ENCODE data around the gene YIPF5. TPM values are rescaled to one million over a fixed set of nuclear protein-coding genes. Genes with fewer than 3 reads are reported as not detected.

YIPF5 gene
- total RNA-seq, 1 donor from 2014 or later: 43.3 TPM

DNA sequence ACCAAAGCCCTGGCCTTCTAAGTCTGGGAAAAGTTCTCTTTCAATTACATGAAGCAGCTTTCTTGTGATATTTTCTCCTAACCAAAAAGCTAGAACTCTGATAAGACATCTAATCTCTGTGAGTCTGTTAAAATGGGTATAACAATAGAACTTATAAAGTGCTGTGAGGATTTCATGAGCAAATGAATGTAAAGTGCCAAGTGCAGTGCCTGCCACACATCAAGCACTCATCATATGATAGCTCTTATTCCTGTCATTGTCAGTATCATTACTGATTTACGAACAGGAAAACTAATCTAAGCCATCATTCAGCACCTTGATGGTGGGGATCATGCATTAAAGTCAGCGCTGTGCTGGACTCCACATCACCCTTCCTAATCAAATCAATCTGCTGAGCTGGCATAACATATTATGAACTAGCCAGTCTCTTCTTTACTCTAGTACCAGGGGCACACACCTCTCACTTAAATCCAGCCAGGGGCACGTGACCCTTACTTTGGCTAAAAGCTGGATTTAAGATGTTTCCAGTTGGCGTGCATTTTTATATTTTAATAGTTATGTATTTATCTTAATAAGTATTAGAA lies 37.3 kb downstream of the YIPF5 start:
- Histone ChIP-seq H3K27me3 (ENCODE audit: control insufficient read depth in 3 of 3, insufficient read depth in 3 of 3, low read length in 3 of 3) (no peaks in the 10 kb centered on the region), H3K4me1 (ENCODE audit: control insufficient read depth in 3 of 3, insufficient read depth in 3 of 3, low read length in 3 of 3) (no peaks in the 10 kb centered on the region), H3K9me3 (ENCODE audit: control insufficient read depth in 3 of 3, low read length in 3 of 3) (no peaks in the 10 kb centered on the region), H3K4me3 (ENCODE audit: low read length in 3 of 3) (no peak overlapping the region), H3K9ac (ENCODE audit: low read depth in 1 of 3, low read length in 3 of 3) (no peak overlapping the region), H3K27ac (ENCODE audit: low read depth, low read length) (no peak overlapping the region), H3K36me3 (ENCODE audit: control insufficient read depth in 3 of 3, insufficient read depth in 3 of 3, low read length in 3 of 3) (no peaks in the 10 kb centered on the region)

DNA sequence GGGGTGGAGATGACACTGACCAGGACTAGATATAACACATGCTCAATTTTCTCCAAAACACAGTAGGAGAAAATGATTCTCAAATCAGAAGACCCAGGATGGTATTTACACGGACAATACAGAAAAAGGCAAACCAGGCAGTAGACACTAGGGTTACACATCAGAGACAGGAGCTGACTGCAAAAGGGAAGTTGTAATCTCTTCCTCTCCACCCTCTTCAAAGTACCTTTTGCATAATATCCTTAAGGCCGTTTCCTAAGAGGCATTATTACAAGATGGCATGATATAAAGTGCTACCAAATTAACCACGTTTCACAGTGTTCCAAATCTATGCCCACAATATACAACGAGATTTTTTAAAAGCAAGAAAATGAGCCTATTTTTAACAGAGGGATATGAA lies 39.2 kb downstream of the YIPF5 start:
- Histone ChIP-seq H3K27ac (ENCODE audit: low read depth, low read length) (no peak overlapping the region), H3K4me3 (ENCODE audit: low read length in 3 of 3) (no peak overlapping the region), H3K4me1 (ENCODE audit: control insufficient read depth in 3 of 3, insufficient read depth in 3 of 3, low read length in 3 of 3) (no peaks in the 10 kb centered on the region), H3K9ac (ENCODE audit: low read depth in 1 of 3, low read length in 3 of 3) (no peak overlapping the region), H3K27me3 (ENCODE audit: control insufficient read depth in 3 of 3, insufficient read depth in 3 of 3, low read length in 3 of 3) (no peaks in the 10 kb centered on the region), H3K36me3 (ENCODE audit: control insufficient read depth in 3 of 3, insufficient read depth in 3 of 3, low read length in 3 of 3) (no peaks in the 10 kb centered on the region), H3K9me3 (ENCODE audit: control insufficient read depth in 3 of 3, low read length in 3 of 3) (no peaks in the 10 kb centered on the region)

DNA sequence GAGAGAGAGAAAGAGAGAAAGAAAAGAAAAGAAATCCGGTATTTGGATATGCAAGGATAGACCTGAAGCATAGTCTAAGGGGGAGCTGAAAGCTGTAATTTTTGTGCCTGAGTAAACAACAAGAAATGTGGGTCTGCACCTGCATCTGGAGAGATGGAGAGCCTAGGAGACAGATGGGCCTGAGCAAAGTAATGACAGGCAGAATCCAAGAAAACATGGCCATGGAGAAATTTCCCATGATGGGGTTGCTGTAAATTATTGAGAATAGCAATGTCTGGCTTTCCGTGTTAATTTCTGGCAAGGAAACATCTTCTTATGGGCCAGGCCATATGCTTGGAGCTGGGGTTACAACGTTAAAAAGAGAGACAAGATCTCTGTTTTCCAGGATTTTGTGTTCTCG lies 40.2 kb downstream of the YIPF5 start:
- H3K9ac ChIP-seq (ENCODE audit: low read depth in 1 of 3, low read length in 3 of 3): no peak overlapping the region
- no peak overlapping the region for H3K27ac ChIP-seq (ENCODE audit: low read depth, low read length)
- no peaks in the 10 kb centered on the region for H3K4me1 ChIP-seq (ENCODE audit: control insufficient read depth in 3 of 3, insufficient read depth in 3 of 3, low read length in 3 of 3)
- no peaks in the 10 kb centered on the region for H3K36me3 ChIP-seq (ENCODE audit: control insufficient read depth in 3 of 3, insufficient read depth in 3 of 3, low read length in 3 of 3)
- H3K9me3 ChIP-seq (ENCODE audit: control insufficient read depth in 3 of 3, low read length in 3 of 3): no peaks in the 10 kb centered on the region
- H3K27me3 ChIP-seq (ENCODE audit: control insufficient read depth in 3 of 3, insufficient read depth in 3 of 3, low read length in 3 of 3): no peaks in the 10 kb centered on the region
- no peak overlapping the region for H3K4me3 ChIP-seq (ENCODE audit: low read length in 3 of 3)

DNA sequence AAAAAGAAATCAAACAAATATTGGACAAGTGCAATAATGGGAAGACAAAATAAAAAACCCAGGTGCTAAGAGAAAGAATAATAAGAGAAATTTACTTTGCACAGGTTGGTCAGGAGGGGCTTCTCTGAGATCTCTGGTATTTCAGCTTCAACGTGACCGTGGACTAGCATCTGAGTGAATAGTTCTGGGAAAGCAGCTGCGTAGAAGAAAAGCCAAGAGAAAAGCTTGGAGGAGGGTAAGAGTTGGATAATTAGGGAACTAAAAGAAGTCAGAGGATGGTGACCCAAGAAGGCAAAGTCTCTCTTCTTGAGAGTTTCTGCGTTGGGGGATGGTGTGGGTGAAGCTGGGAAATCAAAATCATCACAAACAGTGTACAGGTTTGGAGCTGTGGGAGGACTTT lies 41.6 kb downstream of the YIPF5 start:
- H3K9me3 ChIP-seq (ENCODE audit: control insufficient read depth in 3 of 3, low read length in 3 of 3): no peaks in the 10 kb centered on the region
- H3K4me3 ChIP-seq (ENCODE audit: low read length in 3 of 3): no peak overlapping the region
- H3K27ac ChIP-seq (ENCODE audit: low read depth, low read length): no peak overlapping the region
- H3K9ac ChIP-seq (ENCODE audit: low read depth in 1 of 3, low read length in 3 of 3): no peak overlapping the region
- no peaks in the 10 kb centered on the region for H3K4me1 ChIP-seq (ENCODE audit: control insufficient read depth in 3 of 3, insufficient read depth in 3 of 3, low read length in 3 of 3)
- no peaks in the 10 kb centered on the region for H3K36me3 ChIP-seq (ENCODE audit: control insufficient read depth in 3 of 3, insufficient read depth in 3 of 3, low read length in 3 of 3)
- no peaks in the 10 kb centered on the region for H3K27me3 ChIP-seq (ENCODE audit: control insufficient read depth in 3 of 3, insufficient read depth in 3 of 3, low read length in 3 of 3)

DNA sequence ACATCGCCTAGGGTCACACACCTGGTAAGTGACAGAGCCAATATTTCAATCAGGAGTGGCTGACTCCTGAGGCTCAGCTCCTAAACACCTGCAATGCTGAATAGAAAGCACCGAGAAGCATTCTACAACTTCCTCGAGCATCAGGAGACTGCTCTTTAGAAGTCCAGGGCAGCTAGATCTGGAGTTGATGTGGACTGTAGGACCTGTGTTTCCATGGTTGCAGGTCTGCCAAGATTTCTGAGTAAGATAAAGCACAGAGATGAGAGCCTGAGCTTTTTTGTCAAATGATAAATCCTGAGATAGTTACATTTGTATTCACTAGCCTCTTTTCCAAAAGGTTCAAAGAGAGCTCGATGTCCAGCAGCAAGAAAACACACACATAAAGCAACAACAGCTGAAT lies 43.8 kb downstream of the YIPF5 start:
- Histone ChIP-seq H3K9ac (ENCODE audit: low read depth in 1 of 3, low read length in 3 of 3) (no peak overlapping the region), H3K36me3 (ENCODE audit: control insufficient read depth in 3 of 3, insufficient read depth in 3 of 3, low read length in 3 of 3) (no peaks in the 10 kb centered on the region), H3K27me3 (ENCODE audit: control insufficient read depth in 3 of 3, insufficient read depth in 3 of 3, low read length in 3 of 3) (no peaks in the 10 kb centered on the region), H3K4me1 (ENCODE audit: control insufficient read depth in 3 of 3, insufficient read depth in 3 of 3, low read length in 3 of 3) (no peaks in the 10 kb centered on the region), H3K4me3 (ENCODE audit: low read length in 3 of 3) (no peak overlapping the region), H3K9me3 (ENCODE audit: control insufficient read depth in 3 of 3, low read length in 3 of 3) (no peaks in the 10 kb centered on the region), H3K27ac (ENCODE audit: low read depth, low read length) (no peak overlapping the region)

GRCh38 chr5:144125163-144125726 lies 45.2 kb downstream of the YIPF5 start:
- Histone ChIP-seq H3K36me3 (ENCODE audit: control insufficient read depth in 3 of 3, insufficient read depth in 3 of 3, low read length in 3 of 3) (no peaks in the 10 kb centered on the region), H3K9me3 (ENCODE audit: control insufficient read depth in 3 of 3, low read length in 3 of 3) (no peaks in the 10 kb centered on the region)

DNA sequence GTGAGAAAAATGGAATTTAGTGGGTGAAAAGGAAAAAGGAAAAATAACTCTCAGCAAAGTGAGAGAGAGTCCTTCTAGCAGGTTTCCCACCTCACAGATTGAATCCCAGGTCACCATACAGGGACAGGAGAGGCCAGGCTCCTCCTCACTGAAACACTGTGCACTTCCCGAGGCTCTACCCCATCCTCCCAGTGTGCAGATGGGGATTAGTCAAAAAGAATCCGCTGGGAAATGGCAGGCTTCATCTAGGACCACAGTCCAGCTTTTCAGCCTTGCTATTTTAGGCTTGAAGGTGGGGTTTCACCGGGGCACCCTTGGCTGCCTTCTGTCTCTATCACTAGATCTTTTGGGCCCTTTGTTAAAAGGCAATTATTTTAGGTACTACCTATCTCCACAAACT lies 47.8 kb downstream of the YIPF5 start:
- H3K4me1 ChIP-seq (ENCODE audit: control insufficient read depth in 3 of 3, insufficient read depth in 3 of 3, low read length in 3 of 3): no peaks in the 10 kb centered on the region
- H3K9me3 ChIP-seq (ENCODE audit: control insufficient read depth in 3 of 3, low read length in 3 of 3): peaks cover 0 to 3% (median 0%) of the 10 kb centered on the region in 3 donors
- no peak overlapping the region for H3K27ac ChIP-seq (ENCODE audit: low read depth, low read length)
- H3K4me3 ChIP-seq (ENCODE audit: low read length in 3 of 3): no peak overlapping the region
- no peaks in the 10 kb centered on the region for H3K36me3 ChIP-seq (ENCODE audit: control insufficient read depth in 3 of 3, insufficient read depth in 3 of 3, low read length in 3 of 3)
- no peak overlapping the region for H3K9ac ChIP-seq (ENCODE audit: low read depth in 1 of 3, low read length in 3 of 3)
- H3K27me3 ChIP-seq (ENCODE audit: control insufficient read depth in 3 of 3, insufficient read depth in 3 of 3, low read length in 3 of 3): no peaks in the 10 kb centered on the region

More at GRCh38 chr5:144125163-144125726, 45.2 kb downstream of the YIPF5 start:
- no peaks in the 10 kb centered on the region for H3K27me3 ChIP-seq (ENCODE audit: control insufficient read depth in 3 of 3, insufficient read depth in 3 of 3, low read length in 3 of 3)
- no peak overlapping the region for H3K27ac ChIP-seq (ENCODE audit: low read depth, low read length)
- H3K9ac ChIP-seq (ENCODE audit: low read depth in 1 of 3, low read length in 3 of 3): no peak overlapping the region
- H3K4me3 ChIP-seq (ENCODE audit: low read length in 3 of 3): no peak overlapping the region
- no peaks in the 10 kb centered on the region for H3K4me1 ChIP-seq (ENCODE audit: control insufficient read depth in 3 of 3, insufficient read depth in 3 of 3, low read length in 3 of 3)

GRCh38 chr5:144122081-144122480 lies 48.4 kb downstream of the YIPF5 start:
- peaks cover 0 to 3% (median 0%) of the 10 kb centered on the region in 3 donors for H3K9me3 ChIP-seq (ENCODE audit: control insufficient read depth in 3 of 3, low read length in 3 of 3)
- H3K4me1 ChIP-seq (ENCODE audit: control insufficient read depth in 3 of 3, insufficient read depth in 3 of 3, low read length in 3 of 3): no peaks in the 10 kb centered on the region
- H3K27me3 ChIP-seq (ENCODE audit: control insufficient read depth in 3 of 3, insufficient read depth in 3 of 3, low read length in 3 of 3): no peaks in the 10 kb centered on the region
- no peaks in the 10 kb centered on the region for H3K36me3 ChIP-seq (ENCODE audit: control insufficient read depth in 3 of 3, insufficient read depth in 3 of 3, low read length in 3 of 3)
- no peak overlapping the region for H3K27ac ChIP-seq (ENCODE audit: low read depth, low read length)
- no peak overlapping the region for H3K9ac ChIP-seq (ENCODE audit: low read depth in 1 of 3, low read length in 3 of 3)
- no peak overlapping the region for H3K4me3 ChIP-seq (ENCODE audit: low read length in 3 of 3)

DNA sequence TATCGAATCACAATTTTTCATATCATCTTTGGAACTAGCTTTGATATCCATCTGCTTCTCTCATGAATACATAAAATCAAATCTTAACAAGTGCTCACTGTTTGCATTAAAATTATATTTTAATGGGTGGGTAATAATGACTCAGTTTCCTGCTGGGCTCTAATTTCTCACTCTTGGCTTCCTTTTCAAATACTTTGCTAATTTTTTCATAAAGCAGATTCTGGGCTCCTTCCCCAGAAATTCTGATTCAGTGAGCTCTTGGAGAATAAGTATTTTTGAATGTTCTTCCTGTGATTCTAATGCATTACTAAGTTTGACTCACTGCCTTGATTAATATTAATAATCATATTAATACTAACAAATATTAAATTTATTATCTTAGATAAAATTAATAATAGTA lies 48.9 kb downstream of the YIPF5 start:
- H3K4me3 ChIP-seq (ENCODE audit: low read length in 3 of 3): no peak overlapping the region
- no peaks in the 10 kb centered on the region for H3K36me3 ChIP-seq (ENCODE audit: control insufficient read depth in 3 of 3, insufficient read depth in 3 of 3, low read length in 3 of 3)
- peaks cover 0 to 3% (median 0%) of the 10 kb centered on the region in 3 donors for H3K9me3 ChIP-seq (ENCODE audit: control insufficient read depth in 3 of 3, low read length in 3 of 3)
- H3K27me3 ChIP-seq (ENCODE audit: control insufficient read depth in 3 of 3, insufficient read depth in 3 of 3, low read length in 3 of 3): no peaks in the 10 kb centered on the region
- H3K9ac ChIP-seq (ENCODE audit: low read depth in 1 of 3, low read length in 3 of 3): no peak overlapping the region
- no peak overlapping the region for H3K27ac ChIP-seq (ENCODE audit: low read depth, low read length)
- no peaks in the 10 kb centered on the region for H3K4me1 ChIP-seq (ENCODE audit: control insufficient read depth in 3 of 3, insufficient read depth in 3 of 3, low read length in 3 of 3)

GRCh38 chr5:144120661-144121180 lies 49.7 kb downstream of the YIPF5 start:
- no peak overlapping the region for H3K4me3 ChIP-seq (ENCODE audit: low read length in 3 of 3)
- H3K27me3 ChIP-seq (ENCODE audit: control insufficient read depth in 3 of 3, insufficient read depth in 3 of 3, low read length in 3 of 3): no peaks in the 10 kb centered on the region
- no peaks in the 10 kb centered on the region for H3K4me1 ChIP-seq (ENCODE audit: control insufficient read depth in 3 of 3, insufficient read depth in 3 of 3, low read length in 3 of 3)
- H3K27ac ChIP-seq (ENCODE audit: low read depth, low read length): no peak overlapping the region
- no peak overlapping the region for H3K9ac ChIP-seq (ENCODE audit: low read depth in 1 of 3, low read length in 3 of 3)
- no peaks in the 10 kb centered on the region for H3K36me3 ChIP-seq (ENCODE audit: control insufficient read depth in 3 of 3, insufficient read depth in 3 of 3, low read length in 3 of 3)
- H3K9me3 ChIP-seq (ENCODE audit: control insufficient read depth in 3 of 3, low read length in 3 of 3): peaks cover 0 to 3% (median 0%) of the 10 kb centered on the region in 3 donors

Measured in skeletal muscle tissue (tissue), 4 donors.